Colon (tissue), 2 donors: ENCODE measurements around the gene KCNC3.
"Not testable (repeated sequence)": the region's sequence is repeated elsewhere in the genome, so short reads cannot be mapped to it uniquely, and the experiment has no call there.

ENCODE experiments used
- FAIRE-seq: peaks from 2 replicates; lab custom pipeline; 2012; peaks lifted over from hg19 to GRCh38; lab: Jason Lieb, UNC
- donor health status: control.
- donor health status: control.

The KCNC3 gene

GRCh38 chr19:50353487-50353880, 24.3 kb upstream of the KCNC3 start:
- not testable (repeated sequence) for FAIRE-seq

- FAIRE-seq, result no peak
Observed at GRCh38 chr19:50352242-50352641, 23.1 kb upstream of the KCNC3 start.

GRCh38 chr19:50349277-50350057, 20.3 kb upstream of the KCNC3 start:
- no peak for FAIRE-seq

GRCh38 chr19:50347089-50347581, 18.0 kb upstream of the KCNC3 start:
- not testable (repeated sequence) for FAIRE-seq

GRCh38 chr19:50344661-50345318, 15.6 kb upstream of the KCNC3 start:
- no peak for FAIRE-seq

GRCh38 chr19:50341091-50341564, 12.0 kb upstream of the KCNC3 start:
- FAIRE-seq, result no peak

GRCh38 chr19:50340331-50340730, 11.2 kb upstream of the KCNC3 start:
- no peak for FAIRE-seq

GRCh38 chr19:50337031-50337430, 7.9 kb upstream of the KCNC3 start:
- FAIRE-seq, result not testable (repeated sequence)

GRCh38 chr19:50334741-50335421, 5.7 kb upstream of the KCNC3 start:
- no peak for FAIRE-seq

- FAIRE-seq, result no peak
Observed at GRCh38 chr19:50333737-50334617, 4.8 kb upstream of the KCNC3 start.

GRCh38 chr19:50333235-50333736, 4.1 kb upstream of the KCNC3 start:
- FAIRE-seq, result no peak

- no peak for FAIRE-seq
Observed at GRCh38 chr19:50332244-50333038, 3.3 kb upstream of the KCNC3 start.

GRCh38 chr19:50331994-50332243, 2.7 kb upstream of the KCNC3 start:
- no peak for FAIRE-seq

- no peak for FAIRE-seq
Observed at GRCh38 chr19:50331221-50331993, 2.2 kb upstream of the KCNC3 start.

GRCh38 chr19:50330365-50331078, 1.3 kb upstream of the KCNC3 start:
- no peak for FAIRE-seq

- not testable (repeated sequence) for FAIRE-seq
Observed at GRCh38 chr19:50329926-50330294, 733 bp upstream of the KCNC3 start.

- no peak for FAIRE-seq
Observed at GRCh38 chr19:50328873-50329145, 368 bp downstream of the KCNC3 start.

- no peak for FAIRE-seq
Observed at GRCh38 chr19:50328224-50328872, 829 bp downstream of the KCNC3 start.

- no peak for FAIRE-seq
Observed at GRCh38 chr19:50327461-50328223, 1.5 kb downstream of the KCNC3 start.
